Right lobe of liver (tissue), 6 donors: ENCODE data around the gene CER1. TPM values are rescaled to one million over a fixed set of nuclear protein-coding genes. Genes with fewer than 3 reads are reported as not detected.
A peak's percentile ranks its signal among the peaks of the same experiment; 100 is the strongest.

Source experiments
- ATAC-seq, 4 donors: fragments of 200-7000 bp; cut with Tn5 transposase; one replicate each; pipeline ENCODE4 v1.9.1; 2020; ENCODE audit warnings: mild to moderate bottlenecking in 4 of 4, moderate library complexity in 4 of 4
- DNase-seq, 3 donors: peaks; one replicate each; pipeline ENCODE4 v3.0.0-alpha.2; 2020
- H3K27ac ChIP-seq, 3 donors: fragments of 200-600 bp; one replicate each; pipeline ENCODE4 v1.8.0; 2022
- H3K27me3 ChIP-seq, 2 donors: fragments of 200-600 bp; one replicate each; pipeline ENCODE4 v1.8.0; 2022
- H3K36me3 ChIP-seq, 4 donors: fragments of 200-600 bp; sonication (generic) in 1 of 4; one replicate each; pipeline versions ENCODE4 v1.5.1 to v1.8.0; 2017 to 2022; ENCODE audit warnings: control low read depth in 1 of 4
- H3K4me1 ChIP-seq, 4 donors: fragments of 200-600 bp; sonication (generic) in 1 of 4; one replicate each; pipeline versions ENCODE4 v1.5.1 to v1.8.0; 2017 to 2022; ENCODE audit warnings: control low read depth in 1 of 4
- H3K4me3 ChIP-seq, 3 donors: fragments of 200-600 bp; one replicate each; pipeline ENCODE4 v1.8.0; 2022
- H3K9me3 ChIP-seq, 4 donors: fragments of 200-600 bp; sonication (generic) in 1 of 4; one replicate each; pipeline versions ENCODE4 v1.5.1 to v1.8.0; 2017 to 2022; ENCODE audit warnings: control low read depth in 1 of 4
- POLR2A ChIP-seq: fragments of 450-650 bp; IDR thresholded peaks from one replicate; pipeline ENCODE4 v1.6.1; 2017; ENCODE audit warnings: antibody characterized with exemption, mild to moderate bottlenecking
- WGBS: methylation state at CpG from one replicate; pipeline ENCODE4 v1.1.6; 2018; ENCODE audit warnings: low coverage, low lambda C conversion rate; ENCODE audit not compliant: insufficient coverage; ENCODE audit errors: missing lambda C conversion rate; 5-methylcytosine and 5-hydroxymethylcytosine counted together
- intact Hi-C, 2 donors: fragments of 100-400 bp; cut with DNase I; formaldehyde crosslinking; loops; one replicate each; pipeline versions ENCODE4 v1.11.2 to v1.14.1; 2022
- total RNA-seq, 6 experiments: library from RNA; depleted of rRNA in 2 of 6; stranded (reverse); fragments of >200 nt in 2 of 6; fragmentation: NEBNext Ultra II Directional in 3 of 6; extraction: Animal tissue kit (Norgen Biotek cat#: 25700) in 3 of 6; gene quantifications; one replicate each; pipeline versions ENCODE4 v1.1.0 to v1.2.4, GENCODE V29; 2016 to 2023
- TF ChIP-seq, protein P1 (sequence below), 4 donors: fragments of 200-600 bp in 3 of 4; fragments of 450-650 bp in 1 of 4; IDR thresholded peaks; one replicate each; pipeline versions ENCODE4 v1.5.1 to v1.8.0; 2016 to 2022; ENCODE audit warnings: antibody characterized with exemption in 4 of 4, mild to moderate bottlenecking in 2 of 4
- donor health status: DM: no; HTN: yes; CAD: no.
- donor health status: DM: no; HTN: no; CAD: no.
- donor health status: DM: no; HTN: no; CAD: no.
- donor health status: DM: no; HTN: yes; CAD: no.
- donor health status: DM: no; HTN: yes; CAD: no.

The CER1 gene
- total RNA-seq, 6 experiments from 2014 or later, result not detected

DNA sequence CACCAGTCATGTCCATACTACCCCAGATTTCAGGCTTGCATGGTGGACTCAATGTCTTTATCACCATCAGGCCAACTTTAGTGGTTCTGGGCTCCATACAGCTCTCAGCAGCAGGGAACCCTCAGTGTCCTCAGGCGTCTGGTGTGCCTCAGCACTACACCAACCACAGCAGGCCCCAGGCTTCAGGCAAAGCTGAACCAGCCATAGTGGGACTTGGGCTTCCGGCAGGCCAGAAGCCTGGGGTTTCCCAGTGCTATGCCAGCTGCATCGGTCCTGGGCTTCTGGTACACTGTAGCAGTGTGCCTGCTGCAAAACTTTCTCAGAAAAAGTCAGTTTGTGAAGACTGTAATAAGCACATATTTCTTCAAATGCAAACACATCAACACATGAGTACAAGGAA lies 18.3 kb downstream of the CER1 start:
- no peak for DNase-seq
- Histone ChIP-seq H3K9me3 (no peaks in the 10 kb centered on the region), H3K36me3 (no peaks in the 10 kb centered on the region), H3K4me3 (no peak overlapping the region), H3K4me1 (no peaks in the 10 kb centered on the region), H3K27me3 (no peaks in the 10 kb centered on the region), H3K27ac (no peak overlapping the region)
- intact Hi-C loops, result no loop called here
- no peak for ATAC-seq
- no CpG with 5 or more reads among the region's 3 CpGs for WGBS
- no peak for TF ChIP-seq POLR2A
- TF ChIP-seq, protein P1, sequence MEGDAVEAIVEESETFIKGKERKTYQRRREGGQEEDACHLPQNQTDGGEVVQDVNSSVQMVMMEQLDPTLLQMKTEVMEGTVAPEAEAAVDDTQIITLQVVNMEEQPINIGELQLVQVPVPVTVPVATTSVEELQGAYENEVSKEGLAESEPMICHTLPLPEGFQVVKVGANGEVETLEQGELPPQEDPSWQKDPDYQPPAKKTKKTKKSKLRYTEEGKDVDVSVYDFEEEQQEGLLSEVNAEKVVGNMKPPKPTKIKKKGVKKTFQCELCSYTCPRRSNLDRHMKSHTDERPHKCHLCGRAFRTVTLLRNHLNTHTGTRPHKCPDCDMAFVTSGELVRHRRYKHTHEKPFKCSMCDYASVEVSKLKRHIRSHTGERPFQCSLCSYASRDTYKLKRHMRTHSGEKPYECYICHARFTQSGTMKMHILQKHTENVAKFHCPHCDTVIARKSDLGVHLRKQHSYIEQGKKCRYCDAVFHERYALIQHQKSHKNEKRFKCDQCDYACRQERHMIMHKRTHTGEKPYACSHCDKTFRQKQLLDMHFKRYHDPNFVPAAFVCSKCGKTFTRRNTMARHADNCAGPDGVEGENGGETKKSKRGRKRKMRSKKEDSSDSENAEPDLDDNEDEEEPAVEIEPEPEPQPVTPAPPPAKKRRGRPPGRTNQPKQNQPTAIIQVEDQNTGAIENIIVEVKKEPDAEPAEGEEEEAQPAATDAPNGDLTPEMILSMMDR (IDR thresholded peaks at IDR 0.05), result no peak

DNA sequence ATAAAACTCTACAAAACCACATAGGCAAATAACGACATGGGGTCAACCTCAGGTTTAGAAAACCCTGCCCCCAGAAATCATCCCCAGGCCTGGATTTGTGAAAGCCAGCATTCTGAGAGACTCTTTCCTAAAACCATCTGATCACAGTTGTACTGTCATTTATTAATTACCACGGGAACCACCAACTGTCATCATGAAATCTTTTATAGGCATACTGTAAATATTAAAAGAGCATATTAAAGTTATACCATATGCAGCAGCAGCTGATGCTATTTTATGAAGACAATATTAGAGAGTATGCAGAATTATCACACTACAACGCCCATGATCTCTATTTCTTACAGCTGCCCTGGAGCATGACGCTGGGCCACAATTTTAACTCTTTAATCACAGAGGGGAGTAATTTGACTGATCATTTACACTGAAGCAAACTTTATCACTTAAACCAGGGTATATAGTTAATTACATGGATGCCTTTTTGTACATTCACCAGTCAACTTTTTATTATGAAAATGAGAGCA lies 20.3 kb downstream of the CER1 start:
- no peak for DNase-seq
- ATAC-seq, result no peak
- H3K4me3 ChIP-seq, result no peak overlapping the region
- 48% methylated on average over 4 of the region's 4 CpGs for WGBS
- TF ChIP-seq POLR2A, result no peak
- TF ChIP-seq, protein P1 (IDR thresholded peaks at IDR 0.05), result no peak
- H3K27ac ChIP-seq, result no peak overlapping the region
- no peaks in the 10 kb centered on the region for H3K27me3 ChIP-seq
- no peaks in the 10 kb centered on the region for H3K4me1 ChIP-seq
- no peaks in the 10 kb centered on the region for H3K36me3 ChIP-seq
- intact Hi-C loops, result no loop called here
- H3K9me3 ChIP-seq, result no peaks in the 10 kb centered on the region

DNA sequence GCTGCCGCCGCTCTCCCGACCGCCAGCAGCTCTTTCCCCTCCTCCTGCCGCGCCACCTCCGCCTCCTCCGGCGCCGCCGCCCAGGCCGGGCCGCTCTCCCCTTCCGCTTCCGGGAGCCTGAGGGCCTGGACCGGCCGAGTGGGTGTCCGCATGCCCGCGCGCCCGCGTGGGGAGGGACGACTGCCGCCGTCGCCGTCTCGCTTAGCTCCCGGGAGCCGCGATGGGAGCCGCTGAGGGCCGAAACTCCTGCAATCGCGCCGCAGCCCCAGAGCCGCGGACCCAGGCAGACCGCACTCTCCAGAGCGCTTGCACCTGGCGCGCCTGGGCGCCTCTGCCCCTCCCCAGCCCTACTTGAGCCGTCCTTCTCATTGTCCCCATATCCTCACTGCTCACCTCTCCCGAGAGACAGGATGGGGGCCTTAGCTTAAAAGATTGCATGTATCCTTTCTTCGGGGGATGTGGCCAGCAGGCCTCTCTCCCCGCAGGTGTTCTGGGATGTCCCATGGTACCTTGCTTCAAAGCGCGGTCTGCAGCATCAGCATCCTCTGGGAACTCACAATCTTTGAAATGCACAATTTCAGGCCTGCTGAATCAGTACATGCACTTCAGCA lies 29.2 kb downstream of the CER1 start, which contains the start of gene ZDHHC21:
TSS of gene ZDHHC21 (minus strand) at position 182 of the 611 bp plus-strand sequence. CDS start 19,092 bp downstream, outside the sequence.
- Histone ChIP-seq H3K36me3 (peaks cover 0 to 5% (median 0%) of the 10 kb centered on the region in 4 donors), H3K4me1 (peaks cover 0 to 7% (median 0%) of the 10 kb centered on the region in 4 donors), H3K27me3 (no peaks in the 10 kb centered on the region), H3K4me3 (peak within 1 kb of the TSS; percentile 80 to 91 (median 81)), H3K9me3 (no peaks in the 10 kb centered on the region), H3K27ac (peak within 1 kb of the TSS; percentile 35 to 39 (median 36))
- TF ChIP-seq, protein P1 (IDR thresholded peaks at IDR 0.05), result no peak
- no peak for TF ChIP-seq POLR2A
- intact Hi-C loops, result no loop called here
- ATAC-seq, result peak; percentile 96 to 98 (median 98)
- WGBS, result 10% methylated on average over 2 of the region's 50 CpGs
- DNase-seq, result peak; percentile 81 to 87 (median 83)

DNA sequence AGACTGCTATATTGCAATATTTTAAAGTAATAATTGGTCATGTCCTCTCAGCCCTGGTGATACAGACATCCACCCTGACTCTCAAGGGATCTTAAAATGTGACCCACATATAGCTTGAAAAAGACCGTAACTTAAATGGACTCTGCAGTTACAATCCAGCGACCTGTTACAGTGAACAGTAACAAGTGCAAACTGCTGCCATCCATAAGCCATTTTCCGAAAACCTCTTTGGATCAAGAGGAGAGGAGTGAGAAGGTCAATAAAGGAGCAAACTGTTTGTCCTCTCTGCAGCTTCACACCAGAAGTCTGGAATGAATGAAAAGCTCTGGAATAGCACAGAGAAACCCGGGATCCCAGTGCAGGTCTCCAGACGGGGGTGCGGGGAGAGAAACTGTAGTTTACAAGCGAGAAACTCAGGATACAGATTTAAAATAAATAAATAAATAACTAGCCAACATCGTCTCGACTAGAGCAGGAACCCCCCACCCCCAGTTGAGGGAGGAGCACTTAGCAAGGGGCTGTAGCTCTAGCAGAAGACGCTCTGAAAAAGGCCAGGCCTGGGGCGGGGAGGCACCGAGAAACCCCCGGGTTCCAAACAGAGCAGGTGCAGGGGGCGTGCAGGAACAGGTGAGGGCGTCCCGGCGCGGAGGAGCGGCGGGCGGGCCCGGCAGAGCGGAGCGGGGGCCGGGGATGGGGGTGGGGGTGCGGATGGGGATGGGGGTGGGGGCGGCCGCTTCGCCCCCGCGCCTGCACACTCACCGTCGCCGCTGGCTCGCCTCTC lies 29.9 kb downstream of the CER1 start:
- no peak for DNase-seq
- no peaks in the 10 kb centered on the region for H3K27me3 ChIP-seq
- WGBS, result 2% methylated on average over 11 of the region's 35 CpGs
- ATAC-seq, result peak; percentile 51 to 73 (median 66)
- peak overlapping the region; percentile 80 to 91 (median 81) for H3K4me3 ChIP-seq
- intact Hi-C loops, result no loop called here
- H3K36me3 ChIP-seq, result peaks cover 0 to 9% (median 0%) of the 10 kb centered on the region in 4 donors
- H3K9me3 ChIP-seq, result no peaks in the 10 kb centered on the region
- H3K27ac ChIP-seq, result peak overlapping the region; percentile 35 to 39 (median 36)
- H3K4me1 ChIP-seq, result peaks cover 0 to 7% (median 0%) of the 10 kb centered on the region in 4 donors
- TF ChIP-seq, protein P1 (IDR thresholded peaks at IDR 0.05), result no peak
- no peak for TF ChIP-seq POLR2A
